GM06990 (cell line): ENCODE data around the gene LRRC42.
"Not testable (repeated sequence)": the region's sequence is repeated elsewhere in the genome, so short reads cannot be mapped to it uniquely, and the experiment has no call there.

ENCODE experiments used
- DNase-seq: peaks from one replicate; pipeline ENCODE4 v3.0.0-alpha.2; 2011; ENCODE audit not compliant: insufficient read length; ENCODE audit errors: extremely low read depth
- H3K27me3 ChIP-seq: replicated peaks from 2 replicates; pipeline ENCODE4 v1.6.0; 2011; ENCODE audit warnings: low read length; ENCODE audit not compliant: control insufficient read depth, insufficient read depth
- H3K36me3 ChIP-seq: 2 replicates; pipeline ENCODE4 v1.5.1; 2011; ENCODE audit warnings: low read length; ENCODE audit not compliant: control insufficient read depth, insufficient read depth
- H3K4me3 ChIP-seq: replicated peaks from 2 replicates; pipeline ENCODE4 v1.5.1; 2011; ENCODE audit warnings: low read depth, mild to moderate bottlenecking, control low read depth, low read length
- CTCF ChIP-seq: IDR thresholded peaks from 2 replicates; pipeline ENCODE4 v1.5.1; 2011; ENCODE audit warnings: low read length, control low read depth, mild to moderate bottlenecking, inconsistent platforms; ENCODE audit not compliant: insufficient read depth, poor library complexity, severe bottlenecking

The LRRC42 gene

GRCh38 chr1:53998223-53998622 is 52.1 kb downstream of the LRRC42 start:
- Histone ChIP-seq H3K27me3 (no peaks in the 10 kb centered on the region), H3K36me3 (no peaks in the 10 kb centered on the region), H3K4me3 (no peak overlapping the region)
- DNase-seq, result no peak
- TF ChIP-seq CTCF, result no peak

- TF ChIP-seq CTCF, result no peak
- Histone ChIP-seq H3K27me3 (no peaks in the 10 kb centered on the region), H3K36me3 (no peaks in the 10 kb centered on the region), H3K4me3 (no peak overlapping the region)
- DNase-seq, result no peak
Measured at GRCh38 chr1:53999920-54000319, 53.8 kb downstream of the LRRC42 start.

- Histone ChIP-seq H3K36me3 (no peaks in the 10 kb centered on the region), H3K4me3 (no peak overlapping the region), H3K27me3 (no peaks in the 10 kb centered on the region; the same call in 1 of the 2 replicates)
- no peak for DNase-seq
- TF ChIP-seq CTCF, result no peak
Measured at GRCh38 chr1:54001591-54001990, 55.4 kb downstream of the LRRC42 start.

- no peak for DNase-seq
- Histone ChIP-seq H3K4me3 (no peak overlapping the region), H3K36me3 (no peaks in the 10 kb centered on the region), H3K27me3 (no peaks in the 10 kb centered on the region; the same call in 1 of the 2 replicates)
- TF ChIP-seq CTCF, result no peak
Measured at GRCh38 chr1:54002544-54003248, 56.5 kb downstream of the LRRC42 start.

- H3K4me3 ChIP-seq, result no peak overlapping the region
- no peaks in the 10 kb centered on the region; the same call in 1 of the 2 replicates for H3K27me3 ChIP-seq
- no peaks in the 10 kb centered on the region for H3K36me3 ChIP-seq
- DNase-seq, result no peak
- no peak for TF ChIP-seq CTCF
Measured at GRCh38 chr1:54003249-54003646, 57.1 kb downstream of the LRRC42 start.

GRCh38 chr1:54003750-54004480 is 57.8 kb downstream of the LRRC42 start:
- H3K36me3 ChIP-seq, DNase-seq, H3K4me3 ChIP-seq, H3K27me3 ChIP-seq: not testable (repeated sequence)
